Muscle of leg (tissue), 11 donors: ENCODE results near the gene HIPK2. TPM values are rescaled to one million over a fixed set of nuclear protein-coding genes. Genes with fewer than 3 reads are reported as not detected.

Source experiments
- DNase-seq: peaks from one replicate; pipeline ENCODE4 v3.0.0; 2013
- H3K27ac ChIP-seq: one replicate; pipeline ENCODE4 v1.5.1; 2013; ENCODE audit warnings: mild to moderate bottlenecking, low read length, control low read depth
- H3K27me3 ChIP-seq: one replicate; pipeline ENCODE4 v1.6.1; 2013; ENCODE audit warnings: low read length; ENCODE audit not compliant: control insufficient read depth, insufficient read depth
- H3K36me3 ChIP-seq: one replicate; pipeline ENCODE4 v1.6.1; 2013; ENCODE audit warnings: low read length; ENCODE audit not compliant: control insufficient read depth, insufficient read depth
- H3K4me1 ChIP-seq: one replicate; pipeline ENCODE4 v1.6.1; 2013; ENCODE audit warnings: low read length; ENCODE audit not compliant: control insufficient read depth, insufficient read depth
- H3K4me3 ChIP-seq: one replicate; pipeline ENCODE4 v1.5.1; 2013; ENCODE audit warnings: low read length, control low read depth
- H3K9me3 ChIP-seq: replicated peaks from 2 replicates; pipeline ENCODE4 v1.6.1; 2013; ENCODE audit warnings: low read depth, low read length; ENCODE audit not compliant: control insufficient read depth
- WGBS: methylation state at CpG from one replicate; pipeline ENCODE4 v1.1.5; 2013; ENCODE audit warnings: missing lambda C conversion rate; ENCODE audit not compliant: insufficient coverage; 5-methylcytosine and 5-hydroxymethylcytosine counted together
- polyA plus RNA-seq, 8 donors: library from polyadenylated mRNA; unstranded; fragments of 120-200 nt; gene quantifications; one replicate each; pipeline versions ENCODE4 v1.2.1 to v1.2.3, GENCODE V29; 2013; ENCODE audit warnings: inconsistent platforms in 1 of 8, low replicate concordance in 1 of 8; ENCODE audit not compliant: insufficient read length in 8 of 8, insufficient read depth in 1 of 8
- total RNA-seq: library from RNA; stranded (reverse); fragments of 120-200 nt; gene quantifications from one replicate; pipeline ENCODE4 v1.2.4, GENCODE V29; 2013

Gene HIPK2
- total and polyA plus RNA-seq, 9 donors: 6.6 to 14.2 (median 10.3) TPM

DNA sequence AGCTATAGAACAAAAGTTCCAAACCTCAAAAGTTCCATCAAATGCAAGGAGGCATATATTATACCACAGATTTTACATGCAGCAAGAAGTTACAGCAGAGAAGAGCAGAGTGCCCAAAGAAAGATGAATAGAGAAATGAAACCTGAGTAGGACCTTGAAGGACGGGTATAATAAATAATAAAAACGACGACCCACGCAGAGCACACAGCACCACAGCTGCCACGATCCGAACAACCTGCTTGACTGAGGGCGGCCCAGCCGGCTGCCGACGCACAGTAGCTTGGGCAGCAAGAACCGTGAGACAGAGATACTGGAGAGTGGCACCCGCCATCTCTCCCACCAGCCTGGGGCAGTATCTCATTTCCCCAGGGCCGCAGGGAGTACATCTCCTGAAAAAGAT lies 79.0 kb downstream of the HIPK2 start:
- H3K4me3 ChIP-seq: no peak overlapping the region
- DNase-seq: no peak
- H3K27ac ChIP-seq: no peak overlapping the region
- no peaks in the 10 kb centered on the region for H3K36me3 ChIP-seq
- H3K9me3 ChIP-seq: no peaks in the 10 kb centered on the region
- H3K27me3 ChIP-seq: no peaks in the 10 kb centered on the region
- WGBS: 87% methylated on average over 11 of the region's 13 CpGs
- peaks cover 21% of the 10 kb centered on the region for H3K4me1 ChIP-seq

GRCh38 chr7:139698278-139698677 lies 79.5 kb downstream of the HIPK2 start:
- no peaks in the 10 kb centered on the region for H3K36me3 ChIP-seq
- no peaks in the 10 kb centered on the region for H3K27me3 ChIP-seq
- 82% methylated on average over 2 of the region's 9 CpGs for WGBS
- H3K4me1 ChIP-seq: peaks cover 17% of the 10 kb centered on the region
- H3K27ac ChIP-seq: no peak overlapping the region
- no peak overlapping the region for H3K4me3 ChIP-seq
- no peaks in the 10 kb centered on the region for H3K9me3 ChIP-seq
- DNase-seq: no peak

GRCh38 chr7:139697056-139697455 lies 80.7 kb downstream of the HIPK2 start:
- Histone ChIP-seq H3K9me3 (no peaks in the 10 kb centered on the region), H3K4me3 (no peak overlapping the region), H3K4me1 (peaks cover 7% of the 10 kb centered on the region), H3K36me3 (no peaks in the 10 kb centered on the region), H3K27ac (no peak overlapping the region), H3K27me3 (no peaks in the 10 kb centered on the region)
- 73% methylated on average over 6 of the region's 10 CpGs for WGBS
- DNase-seq: no peak

- WGBS: 43% methylated on average over 3 of the region's 4 CpGs
- no peak for DNase-seq
- H3K36me3 ChIP-seq: no peaks in the 10 kb centered on the region
- no peak overlapping the region for H3K4me3 ChIP-seq
- no peaks in the 10 kb centered on the region for H3K9me3 ChIP-seq
- no peaks in the 10 kb centered on the region for H3K27me3 ChIP-seq
- H3K27ac ChIP-seq: no peak overlapping the region
- peaks cover 4% of the 10 kb centered on the region for H3K4me1 ChIP-seq
Observed at GRCh38 chr7:139696552-139696951, 81.2 kb downstream of the HIPK2 start.

DNA sequence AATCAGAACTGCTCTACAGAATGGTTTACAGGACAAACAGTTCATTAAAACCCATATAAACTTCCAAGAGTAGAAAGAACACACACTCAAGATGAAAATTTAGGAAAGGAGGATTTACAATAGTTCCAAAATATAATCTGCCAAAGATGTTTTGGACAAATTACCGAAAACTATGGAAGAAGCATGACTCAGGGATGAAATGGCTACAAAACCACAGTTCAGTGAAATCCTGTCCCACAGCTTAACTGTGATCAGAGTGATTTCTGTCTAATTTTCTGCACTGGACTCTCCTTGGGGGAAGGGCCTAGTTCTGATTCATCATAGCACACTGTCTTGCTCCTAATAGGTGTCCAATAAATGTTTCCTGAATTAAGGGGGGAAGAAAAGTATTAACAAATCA lies 82.2 kb downstream of the HIPK2 start:
- peaks cover 7% of the 10 kb centered on the region for H3K4me1 ChIP-seq

DNA sequence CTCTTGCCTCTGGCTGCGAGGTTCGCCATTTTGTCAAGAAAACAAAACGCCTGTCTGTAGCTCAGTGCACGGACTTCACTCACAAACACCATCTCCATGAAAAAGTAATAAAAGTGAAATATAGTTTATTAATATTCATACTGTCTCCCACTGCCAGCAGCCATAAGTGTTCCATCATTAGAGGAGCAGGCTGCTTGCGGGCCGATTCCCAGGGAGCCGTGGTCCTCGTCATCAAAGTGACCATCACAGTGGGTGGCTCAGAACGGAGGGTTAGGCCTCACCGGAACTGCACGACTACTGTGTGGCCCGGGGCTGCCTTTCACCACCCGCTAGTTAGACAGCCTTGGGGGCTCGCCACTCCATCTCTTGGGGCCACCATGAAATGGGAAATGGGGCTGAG lies 82.7 kb downstream of the HIPK2 start:
- Histone ChIP-seq H3K36me3 (no peaks in the 10 kb centered on the region), H3K4me1 (peaks cover 7% of the 10 kb centered on the region), H3K27ac (no peak overlapping the region), H3K9me3 (no peaks in the 10 kb centered on the region), H3K27me3 (no peaks in the 10 kb centered on the region), H3K4me3 (no peak overlapping the region)
- 92% methylated on average over 10 of the region's 14 CpGs for WGBS
- no peak for DNase-seq

More for the DNA sequence above, 82.2 kb downstream of the HIPK2 start:
- Histone ChIP-seq H3K27ac (no peak overlapping the region), H3K27me3 (no peaks in the 10 kb centered on the region), H3K4me3 (no peak overlapping the region), H3K36me3 (no peaks in the 10 kb centered on the region), H3K9me3 (no peaks in the 10 kb centered on the region)
- DNase-seq: peak; percentile 52
- no CpG with 5 or more reads among the region's 1 CpG for WGBS

DNA sequence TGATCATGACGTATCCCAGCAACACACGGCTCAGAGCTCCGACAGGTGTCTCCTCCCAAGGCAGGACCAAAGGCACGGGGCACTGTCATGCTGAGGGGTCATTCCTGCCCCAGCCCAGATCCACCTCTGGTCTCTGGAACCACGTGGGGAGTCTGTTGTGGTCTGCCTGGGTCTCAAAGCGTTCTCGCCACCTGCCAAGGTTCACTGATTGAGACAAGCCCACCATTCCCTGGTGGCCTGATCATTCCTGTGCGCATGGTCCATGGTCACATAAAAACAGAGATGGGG lies 83.5 kb downstream of the HIPK2 start:
- WGBS: 86% methylated on average over 8 of the region's 8 CpGs
- no peaks in the 10 kb centered on the region for H3K27me3 ChIP-seq
- H3K27ac ChIP-seq: no peak overlapping the region
- no peaks in the 10 kb centered on the region for H3K9me3 ChIP-seq
- H3K4me1 ChIP-seq: peaks cover 7% of the 10 kb centered on the region
- DNase-seq: no peak
- no peaks in the 10 kb centered on the region for H3K36me3 ChIP-seq
- no peak overlapping the region for H3K4me3 ChIP-seq

DNA sequence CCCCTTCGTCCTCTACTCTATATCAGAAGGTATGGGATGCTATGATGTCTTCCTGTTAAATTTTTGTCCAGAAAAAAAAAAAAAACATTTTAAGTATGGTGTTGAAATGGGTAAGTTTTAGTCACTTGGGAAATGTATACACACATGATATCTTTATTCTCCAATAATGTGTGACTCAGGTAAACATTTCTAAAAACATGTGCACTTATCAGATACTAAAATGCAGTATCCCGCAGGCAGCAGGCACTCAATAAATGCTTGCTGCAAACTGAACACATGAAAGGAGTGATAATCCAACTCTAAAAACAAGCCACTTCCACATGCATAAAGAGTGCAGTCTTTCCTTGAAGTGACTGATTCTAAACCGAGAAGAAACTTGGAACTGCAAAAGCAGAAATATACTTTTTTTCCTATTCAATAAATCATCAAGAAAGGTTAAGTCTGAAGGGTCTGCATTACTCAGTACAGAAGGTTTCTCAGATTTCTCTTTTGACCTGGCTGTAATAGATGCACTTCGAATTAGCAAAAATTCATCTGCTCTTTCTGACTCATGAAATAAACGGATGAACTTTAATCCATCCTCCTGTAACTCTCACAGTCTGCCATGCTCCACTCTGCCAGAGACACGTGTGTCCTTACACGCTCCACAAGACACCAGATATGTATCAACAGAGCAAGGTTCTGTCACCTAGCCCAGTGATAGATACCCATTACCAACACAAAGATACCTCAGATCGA lies 84.0 kb downstream of the HIPK2 start:
- Histone ChIP-seq H3K4me1 (peaks cover 7% of the 10 kb centered on the region), H3K4me3 (no peak overlapping the region), H3K9me3 (no peaks in the 10 kb centered on the region), H3K27ac (no peak overlapping the region), H3K27me3 (no peaks in the 10 kb centered on the region), H3K36me3 (no peaks in the 10 kb centered on the region)
- WGBS: 74% methylated on average over 5 of the region's 8 CpGs
- no peak for DNase-seq

DNA sequence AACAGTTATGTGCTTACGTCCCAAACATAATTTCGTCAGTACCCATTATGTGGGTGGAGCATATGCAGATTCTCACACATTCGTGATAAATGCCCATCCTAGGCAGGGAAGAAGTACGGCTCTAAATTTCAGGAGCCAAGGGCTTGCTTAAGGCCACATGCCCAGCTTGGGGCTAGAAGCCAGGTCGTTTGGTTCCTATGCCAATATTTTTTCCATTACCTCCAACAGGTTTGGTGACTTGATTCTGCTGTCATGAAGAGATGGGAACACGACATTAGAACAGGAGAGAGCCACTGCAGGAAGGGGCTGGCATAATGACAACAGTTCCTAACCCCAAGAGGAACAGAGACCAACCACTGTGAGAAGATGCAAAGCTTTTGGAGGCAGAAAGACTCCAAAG lies 85.1 kb downstream of the HIPK2 start:
- H3K9me3 ChIP-seq: no peaks in the 10 kb centered on the region
- peaks cover 7% of the 10 kb centered on the region for H3K4me1 ChIP-seq
- DNase-seq: no peak
- H3K4me3 ChIP-seq: no peak overlapping the region
- no peaks in the 10 kb centered on the region for H3K27me3 ChIP-seq
- H3K36me3 ChIP-seq: no peaks in the 10 kb centered on the region
- WGBS: 87% methylated on average over 4 of the region's 6 CpGs
- no peak overlapping the region for H3K27ac ChIP-seq

DNA sequence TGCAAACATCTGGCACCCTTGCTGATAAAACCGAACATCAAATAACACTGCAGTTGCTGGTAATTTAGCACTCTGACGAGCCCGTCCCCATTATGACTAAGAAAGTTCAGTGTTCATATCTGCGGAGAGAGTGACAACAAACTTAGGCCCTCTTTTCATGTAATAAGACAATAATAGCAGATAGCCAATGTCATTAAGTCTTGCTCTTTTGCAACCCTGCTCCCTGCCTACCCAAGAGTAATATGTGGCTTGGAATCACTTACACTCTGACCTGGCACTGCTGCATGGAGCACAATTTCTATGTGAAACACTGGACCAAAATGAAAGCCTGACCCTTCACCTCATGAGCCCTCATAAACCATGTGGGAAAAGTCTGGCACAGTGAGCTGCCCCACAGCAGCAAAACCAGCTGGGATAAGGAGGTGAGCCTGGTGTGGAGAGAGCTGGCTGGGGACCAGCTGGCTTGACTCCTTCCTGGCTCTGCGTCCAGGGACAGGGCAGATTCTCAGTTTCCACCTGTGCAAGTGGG lies 86.5 kb downstream of the HIPK2 start:
- peaks cover 1% of the 10 kb centered on the region for H3K9me3 ChIP-seq
- peaks cover 4% of the 10 kb centered on the region for H3K4me1 ChIP-seq
- 30% methylated on average over 2 of the region's 5 CpGs for WGBS
- H3K4me3 ChIP-seq: no peak overlapping the region
- no peaks in the 10 kb centered on the region for H3K27me3 ChIP-seq
- DNase-seq: peak; percentile 43
- no peak overlapping the region for H3K27ac ChIP-seq
- no peaks in the 10 kb centered on the region for H3K36me3 ChIP-seq
